Stimulated activated CD8-positive, alpha-beta memory T cell treated with anti-CD3 and anti-CD28 coated beads, Interleukin-15, amount 100 ng/mL, for 48 hours (primary cell): Measurements from ENCODE around the gene RGS6.

ENCODE experiments used
- DNase-seq, 2 donors: peaks; one replicate each; pipeline ENCODE4 v3.0.0-alpha.2; 2020; ENCODE audit warnings: low read depth in 2 of 2

RGS6 gene

DNA sequence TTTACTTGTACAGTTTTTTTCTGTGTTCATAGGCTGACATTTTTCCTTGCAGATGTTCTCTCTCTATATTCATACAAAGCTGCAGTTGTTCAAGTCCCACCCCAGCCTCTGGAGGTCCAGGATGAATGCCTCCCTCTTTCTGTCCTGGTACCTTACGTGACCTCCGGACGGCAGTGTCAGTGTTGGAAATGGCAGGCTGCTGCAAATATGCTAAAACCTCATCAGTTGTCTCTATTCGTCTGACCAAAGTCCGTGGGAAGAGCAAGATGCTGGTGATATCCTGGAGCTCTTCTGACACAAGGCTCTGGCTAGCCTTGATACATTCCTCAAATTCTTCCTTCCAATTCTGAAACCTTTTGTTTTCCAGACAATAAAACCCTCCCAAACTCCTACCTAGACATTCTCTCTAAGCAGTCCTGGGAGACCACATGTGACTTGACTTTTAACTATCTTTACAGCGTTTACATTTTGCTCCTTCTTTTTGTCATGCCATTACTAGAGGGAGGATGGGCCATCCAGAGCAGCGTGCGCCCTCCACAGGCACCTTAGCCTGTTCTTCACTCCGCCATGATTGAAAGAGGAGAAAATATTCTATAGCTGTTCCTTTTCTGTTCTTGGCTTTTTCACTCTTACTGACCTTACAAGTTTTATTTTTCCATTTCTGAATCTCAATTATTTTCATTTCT is 143.6 kb downstream of the RGS6 start:
- DNase-seq = no peak

DNA sequence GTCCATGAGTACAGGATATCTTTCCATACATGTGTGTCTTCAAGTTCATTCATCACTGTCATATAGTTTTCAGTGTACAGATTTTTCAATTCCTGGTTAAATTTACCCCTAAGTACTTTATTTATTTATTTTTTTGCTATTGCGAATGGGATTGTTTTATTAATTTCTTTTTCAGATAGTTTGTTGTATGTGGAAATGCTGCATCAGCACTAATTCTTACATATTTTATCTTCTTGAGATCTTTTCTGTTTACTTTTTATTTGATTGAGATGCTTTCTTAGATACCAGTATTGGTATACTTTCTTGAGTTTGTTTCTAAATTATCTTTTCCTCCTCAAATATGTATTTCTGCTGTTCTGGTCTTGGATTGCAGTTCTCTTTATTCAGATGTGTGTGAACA is 148.9 kb downstream of the RGS6 start:
- DNase-seq = no peak

DNA sequence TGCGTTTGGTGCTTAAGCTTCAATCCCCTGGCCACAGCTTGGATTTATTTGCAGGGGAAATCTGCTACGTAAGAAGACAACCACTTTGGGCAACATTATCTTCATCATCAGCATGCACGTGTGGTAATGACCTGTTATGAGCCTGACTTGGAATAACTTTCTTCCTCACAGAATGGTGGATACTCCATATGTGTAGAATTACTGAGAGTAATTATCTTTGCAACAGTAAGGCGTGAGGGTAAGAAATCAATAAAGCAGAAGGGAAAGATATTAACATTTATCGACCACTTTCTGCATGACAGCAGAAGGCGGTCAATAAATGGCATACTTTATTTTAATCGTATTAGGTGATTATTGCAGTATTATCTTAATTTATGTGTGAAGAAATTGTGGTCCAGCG is 152.7 kb downstream of the RGS6 start:
- DNase-seq = no peak

DNA sequence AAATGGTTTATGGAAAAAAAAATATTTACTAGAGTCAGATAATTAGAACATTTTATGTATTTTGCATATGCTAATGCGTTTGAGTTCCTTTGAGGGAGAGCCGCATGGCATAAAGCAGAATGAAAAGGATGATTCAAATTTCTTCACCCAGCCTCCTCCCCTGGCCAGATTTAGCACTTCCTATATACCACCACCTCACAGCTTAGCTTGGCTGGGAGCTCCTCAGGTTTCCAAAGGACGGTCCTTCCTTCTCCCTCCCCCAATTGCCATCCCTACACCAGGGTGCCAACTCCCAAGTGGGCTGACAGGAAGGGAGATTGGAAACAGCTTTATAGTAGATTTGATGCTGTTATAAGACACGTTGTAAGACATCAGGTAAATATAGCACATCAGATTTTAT is 157.4 kb downstream of the RGS6 start:
- no peak for DNase-seq

DNA sequence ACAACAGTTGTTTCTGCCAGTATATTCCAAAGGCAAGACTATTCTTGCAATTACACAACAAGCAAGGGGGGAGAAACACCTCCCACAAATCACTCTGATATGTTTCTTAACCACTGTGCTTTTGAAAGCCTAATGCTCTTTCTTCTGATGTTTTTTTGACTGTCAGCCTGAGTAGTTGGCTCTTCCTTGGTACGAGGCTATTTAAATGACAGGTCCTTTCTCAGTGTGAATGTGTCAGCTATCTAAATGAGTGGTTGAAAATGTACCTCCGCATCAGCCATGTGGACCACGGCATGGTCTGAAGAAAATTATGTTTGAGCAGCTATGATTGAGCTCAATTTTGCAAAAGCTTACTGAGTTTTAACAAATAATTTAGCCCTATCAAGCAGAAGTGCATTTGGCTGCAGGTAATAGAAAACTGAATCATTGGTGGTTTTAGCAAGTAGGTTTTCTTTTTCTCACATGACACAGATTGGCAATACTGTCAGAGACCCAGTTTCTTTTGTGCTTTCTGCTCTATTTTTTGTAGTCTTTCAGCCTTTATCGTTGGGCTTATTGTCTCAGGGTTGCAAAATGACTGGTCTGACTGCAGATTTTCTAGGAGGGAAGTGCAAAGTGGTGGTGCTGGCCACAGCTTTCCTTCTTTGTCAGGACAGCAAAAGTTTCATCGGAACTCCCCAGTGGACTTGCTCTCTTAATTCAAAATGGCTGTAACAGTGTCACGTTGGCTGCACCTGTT is 162.8 kb downstream of the RGS6 start:
- no peak for DNase-seq

DNA sequence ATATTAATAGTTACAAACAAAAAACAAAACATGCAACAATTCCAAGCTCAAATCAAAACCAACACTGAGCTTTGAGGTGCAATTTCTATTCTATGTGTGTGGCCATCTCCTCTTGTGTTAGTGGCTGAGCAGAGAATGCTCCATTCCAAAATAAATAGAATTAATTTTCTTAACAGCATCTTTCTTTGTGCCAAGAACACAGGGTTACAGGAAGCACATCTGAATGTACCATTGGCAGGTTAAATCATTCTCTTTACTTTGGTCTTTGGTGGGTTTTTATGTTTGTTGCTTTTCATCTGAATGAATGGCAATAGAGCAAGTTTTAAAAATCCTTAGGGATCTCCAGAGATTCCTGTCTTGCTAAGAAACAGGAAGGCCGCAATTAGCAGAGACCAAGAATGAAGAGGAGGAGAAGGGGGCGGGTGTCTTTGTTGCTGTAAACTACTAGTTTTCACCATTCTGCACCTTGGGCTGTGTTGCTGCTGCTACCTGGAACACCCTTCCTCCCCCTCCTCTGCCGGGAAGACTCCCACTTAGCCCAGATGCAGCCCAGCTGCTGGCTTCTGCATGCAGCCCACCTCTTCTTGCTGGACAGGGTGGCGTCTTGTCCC is 165.0 kb downstream of the RGS6 start:
- DNase-seq = no peak

DNA sequence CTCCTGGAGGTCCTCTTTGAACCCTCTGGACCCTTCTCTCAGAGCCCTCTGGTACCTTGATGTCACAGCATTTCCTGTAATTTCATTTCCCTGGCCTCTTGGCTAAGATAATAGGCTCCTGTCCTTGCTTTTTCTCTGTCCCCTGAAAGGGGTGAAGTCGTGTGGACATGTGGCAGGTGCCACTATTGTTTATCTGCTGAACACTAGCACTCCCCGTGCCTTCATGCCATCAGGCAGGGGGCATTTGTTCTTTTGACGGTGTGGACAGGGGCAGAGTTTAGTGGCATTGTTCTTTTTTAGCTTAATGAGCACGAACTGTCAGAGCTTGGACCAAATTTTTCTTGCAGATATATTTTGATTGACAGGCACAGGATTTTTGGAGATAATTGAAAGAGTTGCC is 166.0 kb downstream of the RGS6 start:
- DNase-seq = no peak

DNA sequence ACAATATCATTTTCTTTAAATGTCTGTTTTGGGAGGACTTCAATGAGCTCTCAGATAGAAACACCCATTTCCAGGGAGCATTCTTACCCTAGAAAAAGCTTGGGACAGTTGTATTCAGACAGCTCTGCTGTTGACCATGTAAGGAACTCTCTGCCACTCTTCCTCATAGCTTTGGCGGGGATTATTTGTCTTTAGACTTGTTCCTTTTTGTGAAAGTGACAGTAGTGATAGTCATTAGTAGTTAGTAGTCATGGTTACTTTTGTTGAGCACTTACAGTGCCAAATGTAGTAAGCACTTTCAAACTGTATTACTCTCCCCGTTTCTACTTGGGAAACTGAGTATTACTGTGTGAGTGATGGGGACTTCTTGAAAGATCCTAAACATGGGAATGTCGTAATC is 167.3 kb downstream of the RGS6 start:
- no peak for DNase-seq

DNA sequence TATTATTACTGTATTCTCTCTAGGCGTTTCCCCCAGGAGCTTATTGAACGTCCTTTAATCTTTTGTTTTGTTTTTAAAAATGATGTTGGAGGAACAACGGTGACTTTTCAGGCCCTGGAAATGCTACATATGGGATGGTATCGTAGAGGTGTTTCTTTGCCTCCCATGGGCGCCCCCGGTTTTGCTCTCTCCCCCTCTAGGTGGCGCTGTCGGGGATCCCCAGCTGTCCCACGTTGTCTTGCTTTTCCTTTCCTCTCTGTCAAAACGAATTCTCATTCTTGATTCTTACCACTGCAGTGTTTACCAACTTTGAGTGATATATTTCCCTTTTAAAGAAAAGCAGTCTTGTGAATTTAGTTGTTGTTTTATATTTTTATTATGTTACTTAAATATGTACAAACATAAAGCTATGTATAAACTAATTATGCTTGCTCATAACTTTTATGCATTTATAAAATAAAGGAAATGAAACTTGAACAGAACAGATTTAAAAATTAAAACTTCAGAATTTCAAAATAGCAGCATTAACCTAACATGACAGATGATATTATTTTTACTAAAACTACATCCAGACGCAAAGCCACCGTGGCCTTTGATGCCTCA is 171.9 kb downstream of the RGS6 start:
- DNase-seq = peak; percentile 5 to 12

DNA sequence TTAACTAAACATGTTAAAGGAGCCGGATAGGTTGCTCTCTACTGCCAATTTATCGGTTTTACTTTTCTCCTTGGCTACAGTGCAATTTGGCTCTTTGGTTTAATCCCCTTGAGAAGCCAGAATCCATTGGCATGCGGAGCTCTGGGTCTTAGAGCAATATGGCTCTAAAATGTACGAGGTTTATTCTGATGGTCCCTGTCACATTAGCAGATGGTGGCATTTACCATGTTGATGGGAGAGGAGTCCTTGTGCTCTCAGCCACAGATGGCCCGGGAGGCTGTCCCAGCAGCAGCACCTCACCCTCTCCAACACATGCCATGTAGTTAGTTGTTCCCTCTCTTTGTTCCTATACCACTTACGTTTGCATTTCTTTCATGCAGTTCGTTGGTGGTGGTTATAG is 179.7 kb downstream of the RGS6 start:
- no peak for DNase-seq

DNA sequence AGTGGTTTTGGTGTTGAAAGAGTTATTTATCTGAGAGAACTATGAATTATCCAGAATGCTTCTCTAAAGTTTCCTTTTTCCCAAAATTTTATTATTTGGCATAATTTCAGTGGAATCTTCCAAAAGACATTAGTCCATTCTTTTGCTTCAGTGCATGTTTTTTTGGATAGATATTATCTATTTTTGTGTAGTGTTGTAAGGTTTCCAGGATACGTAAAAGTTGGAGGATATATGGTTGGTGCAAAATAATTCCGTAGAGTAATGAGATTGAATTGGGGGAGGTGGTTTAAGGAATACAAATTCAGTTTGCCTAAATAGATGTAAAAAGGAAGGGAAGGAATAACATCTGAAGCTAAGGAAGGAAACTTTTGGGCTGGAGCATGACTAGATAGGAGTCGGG is 186.6 kb downstream of the RGS6 start:
- DNase-seq = no peak

DNA sequence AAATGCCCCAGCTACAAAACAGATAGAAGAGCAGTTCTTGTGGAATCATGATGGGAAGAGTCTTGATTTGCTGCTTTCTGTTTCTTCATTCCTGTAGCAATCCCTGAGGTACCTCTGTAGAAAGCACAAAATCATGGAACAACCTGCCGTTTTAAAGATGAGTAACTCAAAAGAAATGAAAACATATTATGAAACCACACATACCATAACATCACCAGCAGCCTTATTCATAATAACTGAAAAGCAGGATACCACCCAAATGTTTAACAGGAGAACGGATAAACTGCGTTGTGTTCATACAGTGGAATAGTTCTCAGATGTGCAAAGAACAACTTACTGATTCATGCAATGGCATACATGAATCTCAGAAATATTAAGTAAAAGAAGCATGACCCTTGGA is 188.1 kb downstream of the RGS6 start:
- DNase-seq = no peak

DNA sequence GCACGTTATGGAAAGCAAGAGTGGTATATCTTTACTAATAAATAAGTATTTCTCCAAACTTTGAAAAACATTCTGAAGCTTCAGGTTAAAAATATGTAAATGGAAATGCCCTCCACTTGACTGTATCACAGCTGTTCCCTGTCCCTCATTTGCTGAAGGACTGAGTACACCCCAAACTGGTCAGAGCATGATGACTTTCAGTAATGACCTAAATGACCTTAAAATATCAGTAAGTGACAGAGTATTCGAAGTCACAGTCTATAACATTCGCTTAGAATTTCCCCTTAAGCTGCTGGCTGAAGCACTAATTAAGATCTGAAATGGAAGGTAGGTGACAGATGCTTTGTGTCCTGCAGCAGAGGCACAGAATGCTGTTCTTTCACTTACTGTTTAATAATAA is 191.5 kb downstream of the RGS6 start:
- DNase-seq = no peak

DNA sequence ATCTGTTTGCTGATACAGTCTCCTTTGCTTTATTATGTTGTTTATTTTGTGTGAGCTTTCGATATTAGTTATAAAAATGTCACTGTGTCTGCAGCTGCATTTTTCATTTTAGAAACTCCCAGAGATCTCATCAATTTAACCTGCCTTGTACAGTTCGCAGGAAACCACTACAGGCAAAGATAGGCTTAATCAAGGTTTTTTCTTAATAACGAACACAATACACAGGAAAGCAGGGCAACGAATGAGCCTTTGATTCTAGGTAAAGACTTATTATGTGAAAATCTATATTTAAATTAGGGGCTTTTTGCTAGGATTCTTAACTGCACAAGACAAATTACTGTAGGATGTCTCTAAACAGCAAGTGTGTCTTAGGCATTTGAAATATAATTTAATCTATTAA is 191.9 kb downstream of the RGS6 start:
- DNase-seq = no peak

DNA sequence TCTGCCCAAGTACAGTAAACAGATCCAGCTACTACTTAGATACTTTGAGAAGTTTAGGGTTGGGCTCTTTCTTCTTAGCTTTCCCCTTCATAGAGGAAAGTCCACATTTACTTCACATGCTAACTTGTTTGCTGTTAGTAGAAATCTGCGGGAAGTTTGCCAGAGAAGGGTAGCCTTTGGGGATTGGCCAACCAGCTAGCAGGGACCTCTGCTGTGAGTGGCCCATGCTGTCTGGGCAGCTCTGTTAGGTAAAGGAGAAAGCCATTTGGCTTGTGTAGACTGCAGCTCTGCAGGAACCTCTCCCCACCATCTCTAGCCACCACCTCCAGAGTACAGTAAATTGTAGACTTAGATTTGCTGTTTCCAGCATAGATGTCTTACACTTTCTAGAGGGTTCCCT is 193.9 kb downstream of the RGS6 start:
- no peak for DNase-seq

DNA sequence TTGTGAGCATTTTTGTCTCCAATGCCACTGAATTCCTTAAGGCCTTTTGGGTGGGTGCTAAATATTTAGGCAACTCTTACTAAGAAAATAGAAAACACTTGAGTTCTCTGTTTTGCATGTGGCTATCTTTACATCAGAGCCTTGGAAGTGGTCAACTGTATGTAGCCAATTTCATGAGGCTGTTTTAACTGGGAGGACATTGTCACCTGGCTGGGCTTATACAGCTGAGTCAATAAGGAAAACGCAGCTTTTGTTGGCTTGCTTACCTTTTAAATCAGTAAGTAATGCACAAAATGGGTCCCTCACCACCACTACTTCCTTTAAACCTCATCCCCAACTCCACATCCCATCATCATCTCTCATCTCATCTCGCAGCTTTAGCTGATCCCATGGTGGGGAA is 194.3 kb downstream of the RGS6 start:
- no peak for DNase-seq

DNA sequence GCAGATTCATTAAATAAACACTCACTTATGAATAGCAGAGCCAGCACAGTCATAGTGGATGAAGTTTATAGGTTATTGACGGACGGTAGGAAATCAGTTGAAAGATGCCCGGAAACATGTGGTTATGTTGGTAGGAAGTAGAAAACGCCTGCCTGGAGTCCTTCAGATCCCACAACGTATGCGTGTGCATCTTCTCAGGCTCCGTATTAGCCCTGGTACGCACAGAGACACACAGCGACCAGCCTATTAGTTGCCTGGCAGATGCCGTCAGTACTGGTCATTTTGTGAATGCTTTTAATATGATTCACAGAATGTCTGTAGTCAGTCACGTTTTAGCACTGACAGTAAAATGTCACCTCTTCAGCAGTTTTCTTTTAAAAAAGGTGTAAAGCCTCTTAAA is 196.4 kb downstream of the RGS6 start:
- DNase-seq = no peak

DNA sequence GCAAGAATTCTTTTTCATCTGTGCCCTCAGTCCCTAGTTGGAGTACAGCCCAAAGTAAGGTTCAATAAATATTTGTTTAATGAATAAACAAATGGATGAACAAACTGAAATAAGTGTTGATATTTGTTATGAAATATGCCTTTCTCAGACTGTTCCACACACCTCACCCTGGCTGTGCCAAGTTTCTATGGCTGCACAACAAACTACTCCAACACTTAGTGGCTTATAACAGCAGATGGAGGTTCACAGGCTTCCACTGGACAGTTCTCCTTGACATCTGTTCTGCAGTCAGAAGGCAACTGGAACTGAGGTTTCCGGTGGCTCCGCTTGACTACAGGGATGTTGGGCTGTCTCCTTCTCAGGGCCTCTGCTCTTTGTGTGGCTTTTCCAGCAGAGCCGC is 197.1 kb downstream of the RGS6 start:
- no peak for DNase-seq

DNA sequence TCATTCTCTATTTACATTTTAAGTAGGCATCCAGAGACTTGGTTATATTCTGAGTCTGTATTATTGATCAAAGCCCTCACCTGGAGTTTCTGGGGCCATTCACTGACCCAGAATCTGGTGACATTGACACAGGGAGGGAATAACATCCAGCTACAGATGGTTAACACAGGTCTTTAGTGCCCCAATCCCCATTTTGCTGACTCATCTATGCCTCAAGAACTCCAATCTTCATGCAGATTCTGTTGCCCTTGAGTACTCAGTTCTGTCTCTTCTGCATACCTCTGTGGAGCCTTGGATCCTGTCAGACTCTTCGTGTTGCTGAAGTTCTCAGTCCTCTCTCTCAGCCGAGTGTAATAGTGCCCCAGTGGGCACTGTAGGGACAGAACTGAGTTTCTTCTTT is 208.9 kb downstream of the RGS6 start:
- DNase-seq = no peak

DNA sequence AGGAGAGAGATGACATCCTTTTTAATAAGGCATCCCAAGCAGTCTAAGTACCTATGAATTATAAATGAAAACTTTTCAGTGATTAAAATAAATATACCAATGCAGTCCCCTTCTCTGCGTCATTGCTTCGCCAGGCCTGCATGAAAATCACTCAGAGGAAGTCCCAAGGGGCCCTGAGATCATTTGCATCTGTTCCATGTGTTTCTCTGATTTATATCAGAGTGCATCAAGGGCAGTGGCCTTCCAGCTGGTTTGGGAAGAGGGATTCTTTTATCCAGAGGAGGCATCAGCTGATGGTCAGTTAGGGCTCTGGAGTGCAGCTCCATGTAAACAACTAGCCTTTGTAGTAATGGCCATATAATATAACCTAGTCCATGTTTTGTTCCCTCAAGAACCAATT is 210.1 kb downstream of the RGS6 start:
- no peak for DNase-seq

DNA sequence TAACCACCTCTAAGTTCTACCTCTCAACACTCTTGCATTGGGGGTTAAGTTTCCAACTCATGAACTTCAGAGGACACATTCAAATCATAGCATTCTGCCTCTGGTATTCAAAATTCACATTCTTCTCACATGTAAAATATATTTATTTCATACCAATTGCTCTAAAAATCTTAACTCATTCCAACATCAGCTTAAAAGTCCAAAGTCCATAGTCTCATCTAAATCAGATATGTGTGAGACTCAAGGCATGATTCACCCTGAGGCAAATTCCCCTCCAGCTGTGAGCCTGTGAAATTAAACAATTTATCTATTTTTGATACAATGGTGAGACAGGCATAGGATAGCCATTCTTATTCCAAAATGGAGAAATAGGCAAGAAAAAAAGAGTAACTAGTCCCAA is 214.0 kb downstream of the RGS6 start:
- DNase-seq = no peak

DNA sequence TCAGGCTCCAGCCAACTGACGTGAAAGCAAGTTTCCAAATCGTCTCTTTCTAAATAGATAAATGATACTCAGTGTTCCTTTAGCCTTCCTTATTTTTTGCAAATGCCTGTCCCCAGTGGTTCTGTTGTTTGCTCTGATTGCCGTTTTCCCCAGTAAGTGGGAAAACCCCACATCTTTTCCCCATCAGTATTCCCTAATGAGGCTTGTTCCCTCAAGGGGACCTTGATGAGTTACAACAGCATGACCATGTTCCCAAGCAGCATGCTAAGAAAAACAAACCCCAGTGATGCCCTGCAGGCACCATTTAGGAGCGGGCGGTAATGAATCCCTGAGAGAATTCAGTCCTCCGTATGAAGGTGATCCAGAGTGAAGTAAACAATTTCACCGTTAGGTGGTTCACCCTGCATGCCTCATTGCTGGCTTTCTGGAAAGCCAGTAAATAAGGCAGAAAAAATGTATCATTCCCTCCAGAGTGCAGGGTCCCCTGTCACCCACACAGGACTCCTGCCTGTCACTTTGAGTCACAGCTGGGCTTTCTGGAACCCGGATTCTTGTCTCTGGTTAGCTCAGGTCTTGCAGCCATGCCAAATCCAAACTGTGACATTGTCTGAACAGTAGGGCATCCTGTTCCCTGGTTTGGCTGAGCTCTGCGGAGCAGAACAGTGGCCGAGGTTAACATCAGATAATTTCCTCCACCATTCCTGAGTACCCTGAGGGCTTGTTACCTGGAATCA is 222.6 kb downstream of the RGS6 start:
- DNase-seq = peak in 1 of 2 donors; percentile 7
